ENCODE results near the gene BICDL1. TPM values are rescaled to one million over a fixed set of nuclear protein-coding genes. Genes with fewer than 3 reads are reported as not detected.

BICDL1 gene
- total RNA-seq, 1 experiment from 2014 or later = 3.6 TPM

GRCh38 chr12:120019197-120019596 lies 30.2 kb downstream of the BICDL1 start:
- H3K9ac ChIP-seq (ENCODE audit: low read length) = no peak overlapping the region
- no peak overlapping the region for H3K4me2 ChIP-seq (ENCODE audit: low read length)
- ATAC-seq (peak; percentile 95), DNase-seq (peak; percentile 41)
- peak overlapping the region; percentile 37; the same call in 1 of the 2 replicates for H3K27ac ChIP-seq (ENCODE audit: low read length)
- no peaks in the 10 kb centered on the region for H3K79me2 ChIP-seq (ENCODE audit: low read length)
- H3K9me3 ChIP-seq (ENCODE audit: low read length) = no peaks in the 10 kb centered on the region
- H3K36me3 ChIP-seq (ENCODE audit: low read depth, low read length) = no peaks in the 10 kb centered on the region
- no peaks in the 10 kb centered on the region for H4K20me1 ChIP-seq (ENCODE audit: low read length)
- no TSS peak for BruUV-seq (replicated peaks)
- CTCF ChIA-PET = no interaction called here
- POLR2A ChIA-PET (ENCODE audit: unreplicated experiment) = no interaction called here
- no peak overlapping the region for H2AFZ ChIP-seq (ENCODE audit: low read length)
- H3F3A ChIP-seq (ENCODE audit: low read length, unreplicated experiment) = no peaks in the 10 kb centered on the region
- H3K4me1 ChIP-seq (ENCODE audit: insufficient read depth, low read length) = peaks cover 8% of the 10 kb centered on the region
- H3K27me3 ChIP-seq (ENCODE audit: low read length) = no peaks in the 10 kb centered on the region
- TF ChIP-seq CTCF (conservative IDR thresholded peaks at IDR 0.05; ENCODE audit: low read depth, low read length) (no peak), EZH2 (IDR thresholded peaks at IDR 0.05; ENCODE audit: low read length, unreplicated experiment) (no peak)
- no peak overlapping the region for H3K4me3 ChIP-seq (ENCODE audit: low read length)
- intact Hi-C loops (cut with micrococcal nuclease) = loop anchor here (1.0 kb wide), 1 partner anchor 67 kb away; no protein-coding TSS in a partner anchor
- no peaks in the 10 kb centered on the region for H3K9me2 ChIP-seq (replicated peaks; ENCODE audit: low read length)

GRCh38 chr12:120019938-120020337 lies 30.9 kb downstream of the BICDL1 start:
- Histone ChIP-seq H3K4me1 (ENCODE audit: insufficient read depth, low read length) (peaks cover 6% of the 10 kb centered on the region; the same call in 1 of the 2 replicates), H3K9me3 (ENCODE audit: low read length) (no peaks in the 10 kb centered on the region), H3K27me3 (ENCODE audit: low read length) (no peaks in the 10 kb centered on the region), H4K20me1 (ENCODE audit: low read length) (no peaks in the 10 kb centered on the region), H2AFZ (ENCODE audit: low read length) (no peak overlapping the region), H3K27ac (ENCODE audit: low read length) (peak overlapping the region; percentile 37; the same call in 1 of the 2 replicates), H3K4me2 (ENCODE audit: low read length) (no peak overlapping the region), H3K9ac (ENCODE audit: low read length) (no peak overlapping the region), H3K36me3 (ENCODE audit: low read depth, low read length) (no peaks in the 10 kb centered on the region), H3K79me2 (ENCODE audit: low read length) (no peaks in the 10 kb centered on the region), H3K9me2 (replicated peaks; ENCODE audit: low read length) (no peaks in the 10 kb centered on the region), H3K4me3 (ENCODE audit: low read length) (no peak overlapping the region), H3F3A (ENCODE audit: low read length, unreplicated experiment) (no peaks in the 10 kb centered on the region)
- DNase-seq (no peak), ATAC-seq (peak; percentile 24; the same call in 1 of the 2 replicates)
- POLR2A ChIA-PET (ENCODE audit: unreplicated experiment) = no interaction called here
- TF ChIP-seq EZH2 (IDR thresholded peaks at IDR 0.05; ENCODE audit: low read length, unreplicated experiment) (no peak), CTCF (conservative IDR thresholded peaks at IDR 0.05; ENCODE audit: low read depth, low read length) (no peak), EZH2phosphoT487 (IDR thresholded peaks at IDR 0.05; ENCODE audit: borderline replicate concordance, low read length) (no peak)
- CTCF ChIA-PET = no interaction called here
- no TSS peak for BruUV-seq (replicated peaks)
- intact Hi-C loops (cut with micrococcal nuclease) = loop anchor here (1.0 kb wide), 1 partner anchor 66 kb away; no protein-coding TSS in a partner anchor

GRCh38 chr12:120024193-120024592 lies 35.2 kb downstream of the BICDL1 start:
- Histone ChIP-seq H2AFZ (ENCODE audit: low read length) (no peak overlapping the region), H3K4me1 (ENCODE audit: insufficient read depth, low read length) (peaks cover 6% of the 10 kb centered on the region; the same call in 1 of the 2 replicates), H3K4me3 (ENCODE audit: low read length) (no peak overlapping the region), H3K4me2 (ENCODE audit: low read length) (no peak overlapping the region), H4K20me1 (ENCODE audit: low read length) (no peaks in the 10 kb centered on the region), H3F3A (ENCODE audit: low read length, unreplicated experiment) (no peaks in the 10 kb centered on the region), H3K36me3 (ENCODE audit: low read depth, low read length) (no peaks in the 10 kb centered on the region), H3K9ac (ENCODE audit: low read length) (no peak overlapping the region), H3K9me2 (replicated peaks; ENCODE audit: low read length) (no peaks in the 10 kb centered on the region), H3K27ac (ENCODE audit: low read length) (no peak overlapping the region), H3K27me3 (ENCODE audit: low read length) (no peaks in the 10 kb centered on the region), H3K79me2 (ENCODE audit: low read length) (no peaks in the 10 kb centered on the region), H3K9me3 (ENCODE audit: low read length) (no peaks in the 10 kb centered on the region)
- intact Hi-C loops (cut with micrococcal nuclease) = no loop called here
- POLR2A ChIA-PET (ENCODE audit: unreplicated experiment) = no interaction called here
- BruUV-seq (replicated peaks) = no TSS peak
- CTCF ChIA-PET = no interaction called here
- ATAC-seq (no peak), DNase-seq (no peak)
- TF ChIP-seq EZH2 (IDR thresholded peaks at IDR 0.05; ENCODE audit: low read length, unreplicated experiment) = no peak
- TF ChIP-seq CTCF (conservative IDR thresholded peaks at IDR 0.05; ENCODE audit: low read depth, low read length) = no peak
- no peak for TF ChIP-seq EZH2phosphoT487 (IDR thresholded peaks at IDR 0.05; ENCODE audit: borderline replicate concordance, low read length)

All from PC-3 (cell line).